Chondrocyte (in vitro differentiated cells): ENCODE results near the gene KLHL6. TPM values are rescaled to one million over a fixed set of nuclear protein-coding genes. Genes with fewer than 3 reads are reported as not detected.

Experiments used
- DNase-seq: peaks from one replicate; pipeline ENCODE4 v3.0.0; 2021; ENCODE audit warnings: mixed read lengths, low spot score
- H3K27ac Mint-ChIP-seq: one replicate; pipeline ENCODE4 v1.8.0; 2021; ENCODE audit warnings: mild to moderate bottlenecking, moderate library complexity, mixed read lengths; ENCODE audit not compliant: unreplicated experiment
- H3K27me3 Mint-ChIP-seq: 2 replicates; pipeline ENCODE4 v1.8.0; 2021; ENCODE audit warnings: low read depth, mixed read lengths
- H3K36me3 Mint-ChIP-seq: 2 replicates; pipeline ENCODE4 v1.8.0; 2021; ENCODE audit warnings: low read depth, mixed read lengths
- H3K4me1 Mint-ChIP-seq: 2 replicates; pipeline ENCODE4 v1.8.0; 2021; ENCODE audit warnings: low read depth, mild to moderate bottlenecking, mixed read lengths
- H3K4me3 Mint-ChIP-seq: one replicate; pipeline ENCODE4 v1.8.0; 2021; ENCODE audit warnings: mild to moderate bottlenecking, moderate library complexity, mixed read lengths; ENCODE audit not compliant: unreplicated experiment
- H3K9me3 Mint-ChIP-seq: 2 replicates; pipeline ENCODE4 v1.8.0; 2021; ENCODE audit warnings: low read depth, mixed read lengths
- total RNA-seq: library from RNA; stranded (reverse); gene quantifications from 3 replicates; pipeline ENCODE4 v1.2.1, GENCODE V29; 2021
- TF ChIP-seq, protein P1 (sequence below): fragments of 200-600 bp; sonication (generic); IDR thresholded peaks from 2 replicates; pipeline ENCODE4 v1.5.0; 2021; ENCODE audit warnings: antibody characterized with exemption, mild to moderate bottlenecking, moderate library complexity

Gene KLHL6
- total RNA-seq, 1 donor from 2014 or later: not detected

DNA sequence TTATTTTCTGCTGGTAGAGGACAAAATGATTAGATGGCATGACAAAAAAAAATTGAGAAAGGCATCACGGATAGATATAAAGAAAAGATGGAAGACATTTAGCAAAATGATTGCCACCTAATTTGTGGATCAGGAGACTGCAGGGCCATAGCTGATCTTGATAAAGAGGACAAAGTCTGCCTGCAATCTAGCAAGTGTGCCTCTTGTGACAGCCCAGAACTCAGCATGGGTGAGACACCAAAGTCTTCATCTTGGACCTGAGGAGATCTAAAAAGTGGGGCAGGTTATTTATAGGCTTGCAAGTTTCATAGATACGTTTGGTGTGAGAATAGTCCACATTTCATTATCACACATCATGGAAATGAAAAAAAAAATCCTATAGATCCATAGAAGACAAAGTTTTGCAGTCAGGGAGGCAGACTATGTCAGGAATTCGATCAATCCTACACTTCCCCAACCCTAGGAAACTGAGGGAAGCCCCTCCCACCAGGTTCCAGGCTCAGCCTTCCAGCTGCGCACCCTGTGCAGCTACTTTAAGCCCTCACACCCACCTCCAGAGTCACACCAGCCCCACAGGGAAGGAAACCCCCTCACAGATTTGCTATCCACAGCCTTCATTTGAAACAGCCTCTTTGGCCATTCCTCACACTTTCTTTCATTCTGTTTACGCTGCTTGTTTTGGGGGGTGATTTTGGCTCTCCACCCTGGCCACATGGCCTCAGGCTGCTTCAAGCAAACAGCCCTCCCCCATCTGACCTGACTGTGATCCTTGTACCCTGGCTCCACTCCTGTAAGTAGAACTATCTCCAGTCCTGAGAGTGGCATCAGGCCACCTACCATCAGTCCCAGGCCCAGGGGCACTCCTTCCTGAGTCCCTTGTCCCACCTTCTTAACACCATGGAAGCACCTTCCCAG, 28.1 kb upstream of the KLHL6 start:
- peaks cover 17% of the 10 kb centered on the region for H3K27me3 Mint-ChIP-seq
- H3K4me1 Mint-ChIP-seq: peaks cover 16% of the 10 kb centered on the region
- no peak overlapping the region for H3K27ac Mint-ChIP-seq
- TF ChIP-seq, protein P1, sequence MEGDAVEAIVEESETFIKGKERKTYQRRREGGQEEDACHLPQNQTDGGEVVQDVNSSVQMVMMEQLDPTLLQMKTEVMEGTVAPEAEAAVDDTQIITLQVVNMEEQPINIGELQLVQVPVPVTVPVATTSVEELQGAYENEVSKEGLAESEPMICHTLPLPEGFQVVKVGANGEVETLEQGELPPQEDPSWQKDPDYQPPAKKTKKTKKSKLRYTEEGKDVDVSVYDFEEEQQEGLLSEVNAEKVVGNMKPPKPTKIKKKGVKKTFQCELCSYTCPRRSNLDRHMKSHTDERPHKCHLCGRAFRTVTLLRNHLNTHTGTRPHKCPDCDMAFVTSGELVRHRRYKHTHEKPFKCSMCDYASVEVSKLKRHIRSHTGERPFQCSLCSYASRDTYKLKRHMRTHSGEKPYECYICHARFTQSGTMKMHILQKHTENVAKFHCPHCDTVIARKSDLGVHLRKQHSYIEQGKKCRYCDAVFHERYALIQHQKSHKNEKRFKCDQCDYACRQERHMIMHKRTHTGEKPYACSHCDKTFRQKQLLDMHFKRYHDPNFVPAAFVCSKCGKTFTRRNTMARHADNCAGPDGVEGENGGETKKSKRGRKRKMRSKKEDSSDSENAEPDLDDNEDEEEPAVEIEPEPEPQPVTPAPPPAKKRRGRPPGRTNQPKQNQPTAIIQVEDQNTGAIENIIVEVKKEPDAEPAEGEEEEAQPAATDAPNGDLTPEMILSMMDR: no peak
- no peaks in the 10 kb centered on the region for H3K36me3 Mint-ChIP-seq
- no peak for DNase-seq
- no peaks in the 10 kb centered on the region for H3K9me3 Mint-ChIP-seq
- no peak overlapping the region for H3K4me3 Mint-ChIP-seq

DNA sequence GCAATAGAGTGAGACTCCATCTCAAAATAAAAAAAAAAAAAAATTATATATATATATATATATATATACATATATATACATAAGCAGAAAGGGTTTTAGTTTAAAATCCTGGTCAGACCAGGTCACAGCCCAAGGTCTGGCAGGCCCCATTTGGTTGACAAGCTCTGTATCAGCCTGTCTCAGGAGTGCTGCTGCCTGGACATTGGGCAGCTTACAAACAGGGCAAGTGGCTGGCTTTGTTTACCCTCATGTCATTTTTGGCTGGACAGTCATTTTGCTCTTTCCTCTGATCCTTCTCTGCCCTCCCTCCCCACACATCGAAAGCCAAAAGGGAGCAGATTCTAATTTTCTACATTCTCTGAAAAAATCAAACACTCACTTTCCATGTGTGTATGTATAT, 26.7 kb upstream of the KLHL6 start:
- Mint-ChIP-seq H3K4me3 (no peak overlapping the region), H3K9me3 (no peaks in the 10 kb centered on the region), H3K27me3 (peaks cover 31% of the 10 kb centered on the region), H3K27ac (no peak overlapping the region), H3K36me3 (no peaks in the 10 kb centered on the region), H3K4me1 (peaks cover 16% of the 10 kb centered on the region)
- no peak for DNase-seq
- TF ChIP-seq, protein P1: no peak

DNA sequence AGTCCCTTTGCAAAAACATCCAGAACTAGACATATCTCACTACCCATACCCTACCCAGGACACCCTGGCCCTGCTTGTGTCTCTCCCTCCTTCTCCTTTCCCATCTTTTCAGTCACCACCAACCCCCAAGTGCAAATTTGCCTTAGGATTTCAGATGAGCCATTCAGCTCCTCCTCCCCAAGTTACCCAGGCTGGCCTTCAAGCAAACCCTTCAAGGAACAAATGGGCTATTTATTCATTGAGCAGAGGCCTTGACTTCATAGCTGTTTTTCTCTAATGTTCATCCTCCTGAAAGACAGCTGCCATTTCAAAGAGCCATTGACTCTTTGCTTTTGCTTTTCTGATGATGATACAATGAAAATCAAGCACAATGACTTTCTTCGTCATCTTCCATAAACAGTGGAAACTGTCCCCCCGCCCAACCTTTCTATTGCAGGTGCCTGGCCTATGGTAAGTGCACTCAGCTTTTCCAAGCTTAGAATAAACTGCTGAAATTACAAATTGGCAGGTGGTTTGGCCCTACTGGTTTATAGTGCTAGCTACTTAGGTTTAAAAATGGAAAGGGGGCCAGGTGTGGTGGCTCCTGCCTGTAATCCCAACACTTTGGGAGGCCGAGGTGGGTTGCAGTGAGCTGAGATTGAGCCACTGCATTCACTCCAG, 26.1 kb upstream of the KLHL6 start:
- H3K27me3 Mint-ChIP-seq: peaks cover 33% of the 10 kb centered on the region
- H3K4me3 Mint-ChIP-seq: no peak overlapping the region
- peaks cover 18% of the 10 kb centered on the region for H3K4me1 Mint-ChIP-seq
- TF ChIP-seq, protein P1: no peak
- H3K27ac Mint-ChIP-seq: no peak overlapping the region
- no peak for DNase-seq
- H3K9me3 Mint-ChIP-seq: no peaks in the 10 kb centered on the region
- no peaks in the 10 kb centered on the region for H3K36me3 Mint-ChIP-seq

GRCh38 chr3:183579967-183580900, 24.7 kb upstream of the KLHL6 start:
- Mint-ChIP-seq H3K36me3 (no peaks in the 10 kb centered on the region), H3K27me3 (peaks cover 35% of the 10 kb centered on the region), H3K9me3 (no peaks in the 10 kb centered on the region), H3K4me3 (no peak overlapping the region), H3K4me1 (peaks cover 22% of the 10 kb centered on the region), H3K27ac (no peak overlapping the region)
- TF ChIP-seq, protein P1: no peak
- no peak for DNase-seq

- no peaks in the 10 kb centered on the region for H3K36me3 Mint-ChIP-seq
- TF ChIP-seq, protein P1: no peak
- DNase-seq: no peak
- no peak overlapping the region for H3K4me3 Mint-ChIP-seq
- H3K27me3 Mint-ChIP-seq: peaks cover 35% of the 10 kb centered on the region
- no peaks in the 10 kb centered on the region for H3K9me3 Mint-ChIP-seq
- H3K27ac Mint-ChIP-seq: no peak overlapping the region
- peaks cover 7% of the 10 kb centered on the region for H3K4me1 Mint-ChIP-seq
Observed at GRCh38 chr3:183578179-183578578, 22.7 kb upstream of the KLHL6 start.
